Stomach (tissue), 9 donors: ENCODE measurements around the gene ARID3A. TPM values are rescaled to one million over a fixed set of nuclear protein-coding genes. Genes with fewer than 3 reads are reported as not detected.

Experiments used
- DNase-seq, 2 donors: peaks; one replicate each; pipeline versions ENCODE4 v3.0.0 to v3.0.0-alpha.2; 2013 to 2019
- H3K27ac ChIP-seq, 5 donors: fragments of 200-600 bp in 4 of 5; sonication (generic) in 4 of 5; one replicate each; pipeline ENCODE4 v1.5.1; 2013 to 2019; ENCODE audit warnings: mild to moderate bottlenecking in 1 of 5, moderate library complexity in 1 of 5
- H3K27me3 ChIP-seq, 3 donors: fragments of 200-600 bp; sonication (generic); one replicate each; pipeline ENCODE4 v1.5.1; 2017 to 2019; ENCODE audit warnings: mixed run types in 1 of 3
- H3K36me3 ChIP-seq, 4 donors: fragments of 200-600 bp; sonication (generic); 1 replicate in 3 of 4; 2 replicates in 1 of 4; pipeline ENCODE4 v1.5.1; 2016 to 2019
- H3K4me1 ChIP-seq, 4 donors: fragments of 200-600 bp; sonication (generic); one replicate each; pipeline ENCODE4 v1.5.1; 2016 to 2019
- H3K4me3 ChIP-seq, 4 donors: fragments of 200-600 bp; sonication (generic) in 3 of 4; one replicate each; pipeline ENCODE4 v1.5.1; 2016 to 2019; ENCODE audit warnings: mild to moderate bottlenecking in 1 of 4
- H3K9me3 ChIP-seq, 4 donors: fragments of 200-600 bp; sonication (generic); one replicate each; pipeline ENCODE4 v1.5.1; 2016 to 2019
- CTCF ChIP-seq, 7 experiments: fragments of 450-650 bp in 4 of 7; fragments of 200-600 bp in 3 of 7; sonication (generic) in 3 of 7; IDR thresholded peaks; one replicate each; pipeline ENCODE4 v1.5.1; 2016 to 2019; ENCODE audit warnings: antibody characterized with exemption in 7 of 7, control low read depth in 2 of 7, mild to moderate bottlenecking in 1 of 7
- EP300 ChIP-seq: sonication (generic); formaldehyde crosslinking; IDR thresholded peaks from one replicate; pipeline ENCODE4 v1.6.1; 2017; ENCODE audit warnings: antibody characterized with exemption
- POLR2A ChIP-seq, 4 donors: fragments of 450-650 bp; IDR thresholded peaks; one replicate each; pipeline ENCODE4 v1.6.1; 2016; ENCODE audit warnings: antibody characterized with exemption in 4 of 4, control low read depth in 2 of 4, mild to moderate bottlenecking in 1 of 4, moderate library complexity in 1 of 4
- POLR2AphosphoS5 ChIP-seq, 3 donors: sonication (generic); formaldehyde crosslinking; IDR thresholded peaks; one replicate each; pipeline ENCODE4 v1.6.1; 2016; ENCODE audit warnings: antibody characterized with exemption in 3 of 3
- WGBS, 5 donors: extraction: QIAGEN DNeasy Blood & Tissue Kit in 3 of 5; methylation state at CpG; one replicate each; pipeline versions ENCODE4 v1.1.5 to v1.1.7; 2013 to 2018; 5-methylcytosine and 5-hydroxymethylcytosine counted together
- intact Hi-C: fragments of 100-400 bp; cut with DNase I; formaldehyde crosslinking; loops from one replicate; pipeline ENCODE4 v1.15.1; 2023; ENCODE audit warnings: low total_unique reads
- polyA plus RNA-seq, 3 donors: library from polyadenylated mRNA; stranded (reverse); fragments of 200-250 nt; gene quantifications; one replicate each; pipeline ENCODE4 v1.2.3, GENCODE V29; 2013
- total RNA-seq, 5 donors: library from RNA; depleted of rRNA; stranded (reverse); fragments of >200 nt; gene quantifications; one replicate each; pipeline versions ENCODE4 v1.1.0 to v1.2.3, GENCODE V29; 2014 to 2016
- donor health status: healthy with polysubstance abuse.
- donor health status: Bipolar disorder and iron deficiency.
- donor health status: healthy.

The ARID3A gene
- total and polyA plus RNA-seq, 8 donors = 1.1 to 23.5 (median 2.1) TPM; not detected in 1

GRCh38 chr19:897442-898039 is 28.3 kb upstream of the ARID3A start:
- H3K27me3 ChIP-seq = no peaks in the 10 kb centered on the region
- no peak overlapping the region for H3K27ac ChIP-seq
- DNase-seq = no peak
- intact Hi-C loops = no loop called here
- H3K9me3 ChIP-seq = no peaks in the 10 kb centered on the region
- TF ChIP-seq POLR2A (IDR thresholded peaks at IDR 0.05) = no peak
- no peak for TF ChIP-seq POLR2AphosphoS5 (IDR thresholded peaks at IDR 0.05)
- TF ChIP-seq CTCF (IDR thresholded peaks at IDR 0.05) = no peak
- TF ChIP-seq EP300 = no peak
- H3K4me3 ChIP-seq = no peak overlapping the region
- 81 to 92% (median 89%) methylated on average over 5 to 26 of the region's 26 CpGs for WGBS, 5 donors
- H3K4me1 ChIP-seq = peaks cover 0 to 34% (median 3%) of the 10 kb centered on the region in 4 donors
- peaks cover 15 to 55% (median 51%) of the 10 kb centered on the region in 4 donors for H3K36me3 ChIP-seq

- Histone ChIP-seq H3K4me1 (peaks cover 0 to 36% (median 9%) of the 10 kb centered on the region in 4 donors), H3K9me3 (no peaks in the 10 kb centered on the region), H3K27ac (no peak overlapping the region), H3K36me3 (peaks cover 15 to 55% (median 51%) of the 10 kb centered on the region in 4 donors), H3K4me3 (no peak overlapping the region), H3K27me3 (no peaks in the 10 kb centered on the region)
- peak in 1 of 2 donors; percentile 76 for DNase-seq
- TF ChIP-seq CTCF (IDR thresholded peaks at IDR 0.05) (no peak), EP300 (no peak), POLR2AphosphoS5 (IDR thresholded peaks at IDR 0.05) (no peak), POLR2A (IDR thresholded peaks at IDR 0.05) (no peak)
- intact Hi-C loops = no loop called here
- 72 to 82% (median 78%) methylated on average over 9 to 20 of the region's 20 CpGs for WGBS, 5 donors
Measured at GRCh38 chr19:898663-899062, 27.2 kb upstream of the ARID3A start.

GRCh38 chr19:899336-900042 is 26.3 kb upstream of the ARID3A start:
- no peak for DNase-seq
- 89 to 96% (median 91%) methylated on average over 10 to 32 of the region's 32 CpGs for WGBS, 5 donors
- no peak overlapping the region for H3K4me3 ChIP-seq
- H3K36me3 ChIP-seq = peaks cover 15 to 57% (median 52%) of the 10 kb centered on the region in 4 donors
- H3K27ac ChIP-seq = no peak overlapping the region
- TF ChIP-seq POLR2AphosphoS5 (IDR thresholded peaks at IDR 0.05) (no peak), POLR2A (IDR thresholded peaks at IDR 0.05) (no peak), CTCF (IDR thresholded peaks at IDR 0.05) (no peak), EP300 (no peak)
- no peaks in the 10 kb centered on the region for H3K27me3 ChIP-seq
- H3K9me3 ChIP-seq = no peaks in the 10 kb centered on the region
- intact Hi-C loops = no loop called here
- peaks cover 0 to 32% (median 9%) of the 10 kb centered on the region in 4 donors for H3K4me1 ChIP-seq

GRCh38 chr19:900043-900301 is 25.9 kb upstream of the ARID3A start:
- intact Hi-C loops = no loop called here
- 86 to 94% (median 89%) methylated on average over 14 to 15 of the region's 15 CpGs for WGBS, 5 donors
- Histone ChIP-seq H3K4me3 (no peak overlapping the region), H3K4me1 (peaks cover 0 to 32% (median 9%) of the 10 kb centered on the region in 4 donors), H3K27ac (no peak overlapping the region), H3K27me3 (no peaks in the 10 kb centered on the region), H3K36me3 (peaks cover 15 to 57% (median 52%) of the 10 kb centered on the region in 4 donors), H3K9me3 (no peaks in the 10 kb centered on the region)
- no peak for DNase-seq
- TF ChIP-seq EP300 (no peak), POLR2A (IDR thresholded peaks at IDR 0.05) (no peak), CTCF (IDR thresholded peaks at IDR 0.05) (no peak), POLR2AphosphoS5 (IDR thresholded peaks at IDR 0.05) (no peak)
